ENCODE results near the gene CYP2C18. TPM values are rescaled to one million over a fixed set of nuclear protein-coding genes. Genes with fewer than 3 reads are reported as not detected.

The CYP2C18 gene
- total and polyA plus RNA-seq, 2 donors (not counting 1 experiment from before 2014, with no cell fraction given) = not detected

DNA sequence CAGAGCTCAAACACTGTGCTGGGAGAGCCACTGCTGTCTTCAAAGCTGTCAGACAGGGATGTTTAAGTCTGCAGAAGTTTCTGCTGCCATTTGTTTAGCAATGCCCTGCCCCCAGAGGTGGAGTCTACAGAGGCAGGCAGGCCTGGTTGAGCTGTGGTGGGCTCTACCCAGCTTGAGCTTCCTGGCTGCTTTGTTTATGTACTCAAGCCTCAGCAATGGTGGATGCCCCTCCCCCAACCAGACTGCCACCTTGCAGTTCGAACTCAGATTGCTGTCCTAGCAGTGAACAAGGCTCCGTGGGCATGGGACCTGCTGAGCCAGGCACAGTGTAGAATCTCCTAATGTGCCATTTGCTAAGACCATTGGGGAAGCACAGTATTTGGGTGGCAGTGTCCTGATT, 74.4 kb downstream of the CYP2C18 start:
- Histone ChIP-seq H3K27ac (ENCODE audit: low read length in 2 of 2) (no peak overlapping the region), H2AFZ (ENCODE audit: insufficient read depth, low read depth, low read length, poor library complexity, severe bottlenecking) (no peak overlapping the region), H3K9me3 (ENCODE audit: control extremely low read depth in 1 of 3, control insufficient read depth in 2 of 3, insufficient read depth in 1 of 3, low read length in 2 of 3) (peaks cover 0 to 8% (median 1%) of the 10 kb centered on the region in 3 donors), H3K4me1 (ENCODE audit: control insufficient read depth in 2 of 2, insufficient read depth in 2 of 2, low read length in 2 of 2) (no peaks in the 10 kb centered on the region), H3K4me2 (replicated peaks; ENCODE audit: low read depth, low read length, poor library complexity, severe bottlenecking) (no peak overlapping the region), H3K9ac (ENCODE audit: low read length) (no peak overlapping the region), H3K36me3 (replicated peaks in 1 of 2; ENCODE audit: control extremely low read depth in 1 of 2, control insufficient read depth in 1 of 2, extremely low read depth in 1 of 2, insufficient read depth in 2 of 2, low read length in 1 of 2) (no peaks in the 10 kb centered on the region), H4K20me1 (ENCODE audit: control insufficient read depth, insufficient read depth, low read length, poor library complexity, severe bottlenecking) (no peaks in the 10 kb centered on the region), H3K4me3 (ENCODE audit: control extremely low read depth in 1 of 5, extremely low read depth in 1 of 5, insufficient read depth in 1 of 5, low read depth in 2 of 5, low read length in 4 of 5) (no peak overlapping the region), H3K79me2 (ENCODE audit: control insufficient read depth, insufficient read depth, low read length) (no peaks in the 10 kb centered on the region), H3K27me3 (replicated peaks in 1 of 4; ENCODE audit: control extremely low read depth in 1 of 4, control insufficient read depth in 3 of 4, insufficient read depth in 4 of 4, low read length in 3 of 4) (no peaks in the 10 kb centered on the region)
- Mint-ChIP-seq H3K27me3 (no peaks in the 10 kb centered on the region), H3K9me3 (ENCODE audit: insufficient read depth) (peaks cover 4% of the 10 kb centered on the region), H3K27ac (no peak overlapping the region), H3K4me1 (no peaks in the 10 kb centered on the region), H3K4me3 (no peak overlapping the region)
- ATAC-seq (ENCODE audit: low read depth) (no peak), DNase-seq (no peak)
- TF ChIP-seq, protein P1, sequence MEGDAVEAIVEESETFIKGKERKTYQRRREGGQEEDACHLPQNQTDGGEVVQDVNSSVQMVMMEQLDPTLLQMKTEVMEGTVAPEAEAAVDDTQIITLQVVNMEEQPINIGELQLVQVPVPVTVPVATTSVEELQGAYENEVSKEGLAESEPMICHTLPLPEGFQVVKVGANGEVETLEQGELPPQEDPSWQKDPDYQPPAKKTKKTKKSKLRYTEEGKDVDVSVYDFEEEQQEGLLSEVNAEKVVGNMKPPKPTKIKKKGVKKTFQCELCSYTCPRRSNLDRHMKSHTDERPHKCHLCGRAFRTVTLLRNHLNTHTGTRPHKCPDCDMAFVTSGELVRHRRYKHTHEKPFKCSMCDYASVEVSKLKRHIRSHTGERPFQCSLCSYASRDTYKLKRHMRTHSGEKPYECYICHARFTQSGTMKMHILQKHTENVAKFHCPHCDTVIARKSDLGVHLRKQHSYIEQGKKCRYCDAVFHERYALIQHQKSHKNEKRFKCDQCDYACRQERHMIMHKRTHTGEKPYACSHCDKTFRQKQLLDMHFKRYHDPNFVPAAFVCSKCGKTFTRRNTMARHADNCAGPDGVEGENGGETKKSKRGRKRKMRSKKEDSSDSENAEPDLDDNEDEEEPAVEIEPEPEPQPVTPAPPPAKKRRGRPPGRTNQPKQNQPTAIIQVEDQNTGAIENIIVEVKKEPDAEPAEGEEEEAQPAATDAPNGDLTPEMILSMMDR (IDR thresholded peaks at IDR 0.05) = no peak
- TF ChIP-seq EZH2 (IDR thresholded peaks at IDR 0.05; ENCODE audit: borderline replicate concordance, insufficient read depth, low read depth, low read length, poor library complexity, severe bottlenecking) = no peak
- ChIA-PET POLR2A (no interaction called here), CTCF (no interaction called here)
- WGBS (ENCODE audit: insufficient coverage) = no CpG with 5 or more reads among the region's 2 CpGs
- intact Hi-C loops (cut with micrococcal nuclease) = no loop called here

DNA sequence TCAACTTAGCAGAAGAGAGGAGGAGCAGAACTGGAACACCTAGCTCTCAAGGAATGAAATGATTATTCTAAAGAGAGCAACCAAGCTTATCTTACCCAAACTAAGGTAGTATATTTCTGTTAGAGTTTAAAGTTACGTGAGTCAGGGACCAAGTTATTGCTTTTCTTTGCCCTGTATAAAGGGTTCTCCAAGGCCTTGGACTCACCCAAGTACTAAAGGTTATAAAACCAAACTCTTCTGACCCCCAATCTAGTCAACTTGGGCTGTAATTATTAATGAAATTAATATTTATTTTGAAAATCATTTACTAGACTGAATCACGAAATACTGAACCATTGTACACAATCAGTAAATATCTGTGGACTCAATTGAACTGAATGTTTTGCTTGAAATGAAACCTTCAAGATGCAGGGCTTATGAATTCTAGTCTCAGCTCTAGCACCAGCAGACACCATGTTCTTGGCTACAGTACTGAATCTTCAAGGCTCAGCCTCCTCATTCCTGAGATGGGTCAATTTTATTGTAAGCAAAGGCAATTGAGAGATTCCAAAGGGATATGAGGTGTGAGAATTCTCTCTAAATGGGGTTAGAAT, 77.2 kb downstream of the CYP2C18 start:
- Mint-ChIP-seq H3K9me3 (ENCODE audit: insufficient read depth) (no peaks in the 10 kb centered on the region), H3K4me3 (no peak overlapping the region), H3K27ac (no peak overlapping the region), H3K4me1 (no peaks in the 10 kb centered on the region), H3K27me3 (no peaks in the 10 kb centered on the region)
- Histone ChIP-seq H3K27me3 (replicated peaks in 1 of 4; ENCODE audit: control extremely low read depth in 1 of 4, control insufficient read depth in 3 of 4, insufficient read depth in 4 of 4, low read length in 3 of 4) (no peaks in the 10 kb centered on the region), H3K79me2 (ENCODE audit: control insufficient read depth, insufficient read depth, low read length) (no peaks in the 10 kb centered on the region), H3K4me2 (replicated peaks; ENCODE audit: low read depth, low read length, poor library complexity, severe bottlenecking) (no peak overlapping the region), H3K4me1 (ENCODE audit: control insufficient read depth in 2 of 2, insufficient read depth in 2 of 2, low read length in 2 of 2) (no peaks in the 10 kb centered on the region), H3K9me3 (ENCODE audit: control extremely low read depth in 1 of 3, control insufficient read depth in 2 of 3, insufficient read depth in 1 of 3, low read length in 2 of 3) (peaks cover 0 to 8% (median 1%) of the 10 kb centered on the region in 3 donors), H3K27ac (ENCODE audit: low read length in 2 of 2) (no peak overlapping the region), H4K20me1 (ENCODE audit: control insufficient read depth, insufficient read depth, low read length, poor library complexity, severe bottlenecking) (no peaks in the 10 kb centered on the region), H3K36me3 (replicated peaks in 1 of 2; ENCODE audit: control extremely low read depth in 1 of 2, control insufficient read depth in 1 of 2, extremely low read depth in 1 of 2, insufficient read depth in 2 of 2, low read length in 1 of 2) (no peaks in the 10 kb centered on the region), H2AFZ (ENCODE audit: insufficient read depth, low read depth, low read length, poor library complexity, severe bottlenecking) (no peak overlapping the region), H3K4me3 (ENCODE audit: control extremely low read depth in 1 of 5, extremely low read depth in 1 of 5, insufficient read depth in 1 of 5, low read depth in 2 of 5, low read length in 4 of 5) (no peak overlapping the region), H3K9ac (ENCODE audit: low read length) (no peak overlapping the region)
- intact Hi-C loops (cut with micrococcal nuclease) = no loop called here
- ATAC-seq (ENCODE audit: low read depth) (no peak), DNase-seq (no peak)
- ChIA-PET CTCF (no interaction called here), POLR2A (no interaction called here)
- WGBS (ENCODE audit: insufficient coverage) = no CpG with 5 or more reads among the region's 2 CpGs
- TF ChIP-seq, protein P1 (IDR thresholded peaks at IDR 0.05) = no peak
